NCI-H524 (cell line): ENCODE results near the gene TRMT10A.
A peak's percentile ranks its signal among the peaks of the same experiment; 100 is the strongest.
"Not testable (repeated sequence)": the region's sequence is repeated elsewhere in the genome, so short reads cannot be mapped to it uniquely, and the experiment has no call there.

Source experiments
- DNase-seq, 2 experiments: peaks; one replicate each; lab custom pipeline; 2025; lab: John Stamatoyannopoulos, UW

TRMT10A gene

DNA sequence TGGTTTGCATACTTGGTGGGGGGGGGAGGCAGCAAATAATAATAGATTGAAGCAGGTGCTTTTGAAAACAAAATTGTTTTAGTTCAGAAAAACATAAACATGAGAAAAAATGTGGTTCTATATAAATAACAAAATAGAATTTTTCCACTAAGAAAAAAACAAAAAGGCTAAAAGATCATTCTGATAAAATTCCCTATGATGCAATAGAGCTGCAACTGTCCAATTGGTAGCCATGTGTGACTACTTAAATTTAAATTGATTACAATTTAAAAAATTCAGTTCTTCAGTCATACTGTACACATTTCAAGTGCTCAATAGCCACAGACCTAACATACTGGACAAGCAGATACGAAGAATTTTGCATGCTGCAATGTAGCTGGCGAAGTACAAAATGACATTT is 11.0 kb downstream of the TRMT10A start:
- DNase-seq = no peak

DNA sequence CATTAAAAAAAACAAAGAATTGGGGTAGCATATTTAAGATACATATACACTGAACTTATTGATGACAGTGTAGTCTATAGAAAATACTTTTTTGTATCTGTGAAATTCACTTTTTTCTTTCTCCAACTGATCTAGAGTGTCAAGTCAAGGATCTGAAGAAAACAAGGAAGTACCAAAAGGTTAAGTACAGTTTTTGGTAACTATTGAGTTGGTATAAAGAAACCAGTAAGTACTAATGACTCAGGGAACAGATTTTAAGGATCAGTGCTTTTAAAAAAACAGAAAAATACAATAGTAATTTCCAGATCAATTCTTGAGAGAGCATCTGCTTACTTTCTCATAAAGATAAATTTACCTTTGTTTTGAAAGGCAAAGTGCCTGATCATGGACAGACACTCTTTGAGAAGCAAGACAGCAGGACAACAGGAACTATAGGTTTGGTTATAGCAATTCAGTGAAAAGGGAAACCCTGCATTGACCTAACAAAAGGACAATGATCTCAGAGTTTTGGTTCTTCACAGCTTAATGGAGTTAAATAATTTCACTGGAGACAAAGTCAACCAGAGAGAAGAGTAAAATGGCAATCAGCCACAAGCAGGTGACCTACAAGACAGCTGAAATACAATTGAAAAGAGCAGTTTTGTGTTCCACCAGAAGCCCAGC is 23.4 kb downstream of the TRMT10A start:
- DNase-seq = no peak

DNA sequence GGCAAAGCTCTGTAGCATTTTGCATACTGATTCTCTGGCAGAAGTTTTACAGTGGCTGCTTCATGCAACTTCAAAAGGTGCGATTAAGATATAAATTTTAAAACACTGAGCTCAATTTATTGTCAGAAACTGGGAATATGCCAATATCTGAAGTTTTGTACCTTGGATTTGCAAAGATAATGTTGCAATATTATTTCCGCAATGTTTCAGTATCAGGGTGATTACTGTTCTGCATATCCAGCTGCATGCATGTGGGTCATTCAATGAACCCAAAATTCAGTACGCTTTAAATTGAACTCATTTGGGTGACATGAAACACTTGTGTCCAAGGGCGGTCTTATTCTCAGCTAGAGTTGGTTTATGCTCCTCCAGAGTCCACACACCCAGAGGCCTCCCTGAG is 26.2 kb downstream of the TRMT10A start:
- no peak for DNase-seq

DNA sequence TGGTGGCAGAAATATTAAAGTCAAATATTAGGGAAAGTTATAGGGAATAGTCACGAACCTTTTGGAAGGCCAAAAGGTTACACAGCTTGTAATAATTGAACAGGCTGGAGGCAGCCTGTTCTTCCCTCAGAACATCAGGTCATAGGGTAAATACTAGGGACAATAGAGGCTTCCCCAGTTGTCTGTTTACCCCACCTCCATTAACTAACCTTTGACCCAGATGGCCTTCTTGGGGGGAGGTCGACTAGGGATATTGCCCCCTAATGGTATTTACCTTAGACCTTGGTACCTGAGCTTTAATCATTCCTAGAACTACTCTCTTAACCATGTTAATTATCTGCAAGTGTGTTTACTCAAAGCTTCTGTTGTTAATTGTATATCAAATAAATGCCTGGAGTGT is 27.0 kb downstream of the TRMT10A start:
- DNase-seq = no peak

DNA sequence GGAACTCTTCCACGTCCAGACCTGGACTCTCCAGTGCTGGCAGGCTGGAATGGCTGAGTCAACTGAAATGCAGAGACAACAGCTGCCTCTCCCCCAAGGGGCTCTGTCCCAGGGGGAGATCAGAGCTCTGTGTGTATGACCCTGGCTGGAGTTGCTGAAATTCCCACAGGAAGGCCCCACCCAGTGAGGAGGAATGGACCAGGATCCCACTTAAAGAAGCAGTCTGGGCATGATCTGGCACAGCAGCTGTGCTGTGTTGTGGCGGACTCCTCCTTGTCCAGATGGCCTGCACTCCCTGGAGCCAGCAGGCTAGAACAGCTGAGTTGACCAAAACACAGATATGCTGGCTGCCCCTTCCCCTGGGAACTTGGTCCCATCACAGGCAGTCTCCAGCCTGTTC is 27.6 kb downstream of the TRMT10A start:
- DNase-seq = peak; percentile 92 to 93

DNA sequence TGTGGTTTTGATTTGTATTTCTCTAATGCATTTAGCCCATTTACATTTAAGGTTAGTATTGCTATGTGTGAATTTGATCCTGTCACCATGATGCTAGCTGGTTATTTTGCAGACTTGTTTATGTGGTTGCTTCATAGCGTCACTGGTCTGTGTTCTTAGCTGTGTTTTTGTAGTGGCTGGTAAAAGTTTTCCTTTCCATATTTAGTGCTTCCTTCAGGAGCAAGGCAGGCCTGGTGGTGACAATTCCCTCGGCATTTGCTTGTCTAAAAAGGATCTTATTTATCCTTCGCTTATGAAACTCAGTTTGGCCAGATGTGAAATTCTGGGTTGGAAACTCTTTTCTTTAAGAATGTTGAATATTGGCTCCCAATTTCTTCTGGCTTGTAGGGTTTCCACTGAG is 29.1 kb downstream of the TRMT10A start:
- not testable (repeated sequence) for DNase-seq

DNA sequence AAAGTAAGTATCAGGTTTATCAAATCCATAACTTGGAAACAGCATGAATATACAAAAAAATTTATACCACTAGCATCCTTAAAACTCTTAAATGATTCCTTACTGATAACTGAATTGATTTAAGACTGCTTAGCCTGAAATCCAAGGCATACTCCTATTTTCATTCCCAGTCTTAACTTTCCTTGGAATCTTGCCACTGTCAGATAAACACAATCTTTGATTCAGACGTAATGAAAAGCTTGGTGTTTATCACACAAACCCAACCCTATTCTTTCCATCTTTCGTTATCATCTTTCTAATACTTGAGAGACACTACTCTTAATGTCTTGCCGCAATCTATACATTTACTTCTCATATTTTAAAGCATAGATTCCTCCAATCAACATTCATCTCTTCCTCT is 33.9 kb downstream of the TRMT10A start:
- DNase-seq = no peak

DNA sequence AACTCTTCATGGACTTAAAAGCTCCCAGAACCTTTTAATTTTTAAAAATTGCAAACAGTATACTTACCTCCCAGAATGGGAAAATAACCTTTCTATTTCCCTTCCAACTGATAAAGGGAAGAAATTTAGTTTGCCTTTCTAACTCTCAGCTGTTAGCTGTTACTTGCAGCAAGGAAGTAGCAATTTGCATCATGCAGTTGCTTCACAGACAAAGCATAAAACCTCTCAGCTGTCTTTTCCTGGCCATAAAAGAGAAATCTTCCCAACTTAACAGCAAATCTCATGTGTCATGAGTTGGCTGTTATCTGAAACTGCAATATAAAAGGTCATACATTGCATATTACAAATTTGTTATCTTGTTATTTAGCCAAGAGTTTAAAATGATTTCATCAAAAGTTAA is 34.6 kb downstream of the TRMT10A start:
- no peak for DNase-seq

DNA sequence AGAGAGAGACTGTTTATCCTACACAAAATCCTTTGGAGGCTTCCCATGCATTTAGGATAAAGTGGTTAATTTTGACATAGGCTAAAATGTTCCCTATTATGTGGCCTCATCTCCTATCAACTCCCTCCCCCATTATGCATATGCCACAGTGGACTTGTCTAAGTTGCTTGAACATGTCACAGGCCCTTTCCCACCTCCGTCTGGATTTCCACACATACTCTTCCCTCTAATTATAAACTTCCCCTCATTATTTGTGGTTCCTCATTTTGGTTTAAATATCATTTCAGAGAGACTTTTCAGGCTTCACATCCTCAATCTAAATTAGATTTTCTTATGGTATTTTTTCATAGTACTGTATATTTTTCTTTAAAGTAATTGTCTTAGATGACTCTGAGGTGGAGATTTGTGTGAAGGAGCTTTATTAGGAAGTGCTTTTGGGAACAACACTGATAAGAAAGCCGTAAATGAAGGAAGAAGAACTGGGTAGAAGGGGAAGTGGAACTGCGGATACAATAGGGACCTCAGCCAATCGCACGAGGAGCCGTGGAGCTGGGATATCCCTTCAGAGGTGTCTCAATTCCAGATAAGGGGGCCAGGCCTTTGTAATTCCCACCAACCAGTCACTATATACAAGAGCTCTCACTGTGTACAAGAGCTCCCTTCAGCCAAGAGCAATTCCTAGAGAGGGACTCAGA is 45.1 kb downstream of the TRMT10A start:
- DNase-seq = no peak

DNA sequence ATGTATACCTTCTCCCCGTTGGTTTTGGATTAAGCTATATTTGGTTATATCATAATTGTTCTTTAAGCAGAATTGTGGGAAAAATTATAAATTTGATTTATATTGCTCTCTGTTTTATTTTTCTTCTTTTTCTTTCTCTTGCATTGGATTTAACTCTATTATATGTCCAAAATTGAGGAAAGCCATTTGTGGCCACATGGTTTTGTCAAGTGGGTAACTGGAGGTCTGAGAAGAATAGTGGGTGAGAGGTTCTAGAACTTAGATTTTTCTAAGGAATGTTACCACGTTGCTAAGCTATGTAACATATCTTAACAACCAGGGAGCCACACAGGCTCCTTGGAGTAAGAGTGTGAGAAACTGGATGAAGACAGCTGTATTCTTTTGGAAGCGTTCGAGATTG is 53.1 kb downstream of the TRMT10A start, which contains the start of gene C4orf17:
C4orf17 (plus strand) TSS at position 301 of the 400 bp plus-strand sequence. CDS start 2,061 bp downstream, outside the sequence.
- DNase-seq = no peak

DNA sequence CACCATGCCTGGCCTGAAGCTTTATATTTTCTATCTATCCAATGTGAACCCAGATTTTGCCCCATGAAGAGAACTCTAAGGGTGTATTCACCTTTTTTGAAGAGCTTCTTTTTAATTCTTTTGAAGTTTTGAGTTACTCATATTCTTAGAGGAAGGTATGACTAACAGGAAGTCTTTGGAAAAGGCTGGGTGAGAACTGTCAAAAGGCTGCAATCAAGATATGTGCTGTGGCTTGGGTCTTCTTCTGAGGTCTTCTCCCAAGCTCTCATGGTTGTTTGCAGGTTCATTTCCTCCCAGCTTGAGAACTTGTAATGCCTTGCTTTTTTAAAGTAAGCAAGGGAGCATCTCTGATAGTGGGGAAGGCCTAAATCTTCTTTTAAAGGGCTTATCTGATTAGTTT is 56.1 kb downstream of the TRMT10A start:
- DNase-seq = no peak

DNA sequence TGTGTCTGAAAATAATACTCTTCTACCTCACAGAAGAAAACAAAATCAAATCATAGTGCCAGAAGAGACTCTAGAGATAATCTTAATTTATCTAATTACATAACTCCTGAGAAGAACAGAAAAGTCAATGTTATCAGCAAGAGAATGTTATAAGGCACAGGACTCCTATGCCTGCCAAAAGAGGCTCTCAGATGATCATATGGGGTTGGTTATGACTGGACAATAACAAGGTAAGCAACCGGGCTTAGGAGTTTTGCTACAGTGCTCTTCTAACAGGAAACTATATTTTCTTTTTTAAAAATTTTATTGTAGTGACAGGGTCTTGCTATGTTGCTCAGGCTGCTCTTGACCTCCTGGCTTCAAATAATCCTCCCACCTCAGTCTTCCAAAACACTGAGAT is 56.5 kb downstream of the TRMT10A start:
- no peak for DNase-seq

DNA sequence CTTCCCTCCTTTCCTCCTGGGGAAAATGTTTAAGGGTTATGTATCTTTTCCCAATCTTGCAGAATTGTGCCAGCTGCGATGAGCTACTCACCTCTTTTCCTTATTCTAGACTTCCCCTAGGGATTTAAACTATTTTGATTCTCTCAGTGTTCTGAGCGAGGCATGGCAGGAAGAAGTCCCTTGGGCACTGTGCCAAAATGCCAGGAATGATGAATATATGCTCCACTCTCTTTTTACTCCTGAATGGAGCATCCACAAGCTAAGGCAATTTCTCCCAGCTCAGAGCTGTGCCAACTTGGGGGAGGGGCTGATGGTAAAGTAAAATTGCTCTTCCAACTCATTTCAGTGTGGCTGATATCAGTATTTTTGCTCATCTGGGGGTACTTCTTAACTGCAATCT is 57.1 kb downstream of the TRMT10A start:
- DNase-seq = no peak

DNA sequence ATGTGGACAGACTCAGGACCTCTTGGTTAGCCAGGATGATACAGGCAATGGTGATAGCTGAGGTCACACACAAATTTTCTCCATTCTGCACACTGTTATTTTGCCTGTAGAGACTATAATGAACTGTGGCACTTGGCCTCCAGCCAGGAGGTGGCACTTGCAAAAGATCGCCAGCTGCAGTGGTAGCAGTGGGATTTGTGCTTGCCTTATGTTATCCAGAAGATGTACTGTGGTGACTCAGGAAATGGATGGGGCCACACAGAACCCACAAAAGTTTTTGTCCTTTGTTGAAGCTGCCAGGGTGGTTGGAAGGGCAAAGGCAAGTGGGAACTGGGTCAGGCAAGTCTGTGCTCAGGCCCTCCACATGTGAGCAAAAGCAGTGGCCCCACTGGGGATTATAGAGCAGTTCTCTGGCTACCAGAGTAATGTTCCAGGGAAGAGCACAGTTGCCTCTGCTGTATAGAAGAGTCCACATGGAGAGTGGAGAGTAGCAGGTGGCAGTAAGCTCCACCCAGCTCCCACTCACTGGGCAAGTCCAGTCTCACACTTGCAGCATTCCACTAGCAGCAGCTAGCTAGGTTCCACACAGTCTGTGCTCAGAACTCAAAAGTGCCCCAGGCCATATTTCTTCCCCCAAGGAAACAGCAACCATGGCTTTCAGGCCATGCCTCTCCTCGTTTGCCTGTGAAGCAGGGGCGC is 58.9 kb downstream of the TRMT10A start:
- peak; percentile 1 to 60 for DNase-seq
